GM23338 (cell line): ENCODE results near the gene UNC5C.

Experiments used
- CTCF ChIP-seq, 2 experiments: fragments of 200-600 bp in 1 of 2; sonication (generic) in 1 of 2; conservative IDR thresholded peaks; 2 replicates each; pipeline versions ENCODE4 v1.5.1 to v1.6.1; 2016 to 2017; ENCODE audit warnings: antibody characterized with exemption in 2 of 2, low read depth in 2 of 2, mild to moderate bottlenecking in 2 of 2, moderate library complexity in 1 of 2
- EZH2 ChIP-seq: fragments of 200-600 bp; sonication (generic); IDR thresholded peaks from one replicate; pipeline ENCODE4 v1.8.0; 2017; ENCODE audit warnings: antibody characterized with exemption, mild to moderate bottlenecking, low read depth; ENCODE audit not compliant: unreplicated experiment
- EZH2phosphoT487 ChIP-seq: fragments of 200-600 bp; sonication (generic); IDR thresholded peaks from one replicate; pipeline ENCODE4 v1.8.1; 2018; ENCODE audit warnings: antibody characterized with exemption; ENCODE audit not compliant: unreplicated experiment
- NANOG ChIP-seq: IDR thresholded peaks from 2 replicates; pipeline ENCODE4 v1.6.1; 2016; ENCODE audit warnings: antibody characterized with exemption, borderline replicate concordance
- POLR2AphosphoS5 ChIP-seq: IDR thresholded peaks from 2 replicates; pipeline ENCODE4 v1.6.1; 2016; ENCODE audit warnings: antibody characterized with exemption, low read depth
- REST ChIP-seq: IDR thresholded peaks from one replicate; pipeline ENCODE4 v1.6.1; 2018; ENCODE audit warnings: antibody characterized with exemption; ENCODE audit not compliant: unreplicated experiment

GRCh38 chr4:95283320-95283719, 265.5 kb downstream of the UNC5C start:
- TF ChIP-seq CTCF (conservative IDR thresholded peaks at IDR 0.05; ENCODE audit: low read depth in 2 of 2) (no peak), EZH2 (no peak), POLR2AphosphoS5 (no peak), EZH2phosphoT487 (no peak), REST (no peak), NANOG (no peak)
